Liver (tissue), 9 donors: ENCODE data around the gene ZNF496. TPM values are rescaled to one million over a fixed set of nuclear protein-coding genes. Genes with fewer than 3 reads are reported as not detected.

Source experiments
- DNase-seq: peaks from one replicate; pipeline ENCODE4 v3.0.0-alpha.2; 2017; ENCODE audit warnings: low spot score
- H3K27ac ChIP-seq, 2 donors: one replicate each; pipeline ENCODE4 v1.7.0; 2013; ENCODE audit warnings: inconsistent platforms in 2 of 2, low read length in 2 of 2, control low read depth in 1 of 2, low read depth in 1 of 2, mild to moderate bottlenecking in 1 of 2
- H3K27me3 ChIP-seq, 4 donors: one replicate each; pipeline versions ENCODE4 v1.6.1 to v1.7.0; 2013; ENCODE audit warnings: low read length in 3 of 4, inconsistent platforms in 1 of 4, mild to moderate bottlenecking in 1 of 4, moderate library complexity in 1 of 4; ENCODE audit not compliant: control insufficient read depth in 4 of 4, insufficient read depth in 4 of 4
- H3K36me3 ChIP-seq, 4 donors: one replicate each; pipeline versions ENCODE4 v1.6.1 to v1.7.0; 2013; ENCODE audit warnings: low read length in 3 of 4, mild to moderate bottlenecking in 3 of 4, low read depth in 1 of 4, moderate library complexity in 1 of 4; ENCODE audit not compliant: control insufficient read depth in 4 of 4, insufficient read depth in 3 of 4
- H3K4me1 ChIP-seq, 4 donors: one replicate each; pipeline versions ENCODE4 v1.6.1 to v1.7.0; 2013; ENCODE audit warnings: low read length in 3 of 4, mild to moderate bottlenecking in 3 of 4, moderate library complexity in 1 of 4; ENCODE audit not compliant: control insufficient read depth in 4 of 4, insufficient read depth in 4 of 4
- H3K4me3 ChIP-seq, 3 donors: one replicate each; pipeline versions ENCODE4 v1.6.1 to v1.7.0; 2013; ENCODE audit warnings: low read length in 3 of 3, control low read depth in 1 of 3, low read depth in 1 of 3, mild to moderate bottlenecking in 1 of 3
- H3K9ac ChIP-seq, 2 donors: one replicate each; pipeline ENCODE4 v1.7.0; 2013; ENCODE audit warnings: low read length in 2 of 2, mild to moderate bottlenecking in 2 of 2, moderate library complexity in 2 of 2, control low read depth in 1 of 2, low read depth in 1 of 2
- H3K9me3 ChIP-seq, 4 donors: one replicate each; pipeline versions ENCODE4 v1.6.1 to v1.7.0; 2013; ENCODE audit warnings: low read length in 3 of 4; ENCODE audit not compliant: control insufficient read depth in 4 of 4
- ATF3 ChIP-seq: IDR thresholded peaks from 2 replicates; pipeline ENCODE4 v1.6.1; 2016; ENCODE audit warnings: antibody characterized with exemption
- CTCF ChIP-seq: fragments of 150-350 bp; IDR thresholded peaks from 2 replicates; pipeline ENCODE4 v1.5.1; 2017; ENCODE audit warnings: improper control_type of control experiment, low read depth, low read length; ENCODE audit not compliant: missing input control
- EGR1 ChIP-seq, 2 donors: IDR thresholded peaks; 2 replicates each; pipeline ENCODE4 v1.6.1; 2016 to 2018; ENCODE audit warnings: antibody characterized with exemption in 2 of 2, low read depth in 2 of 2
- FOXA1 ChIP-seq: IDR thresholded peaks from 2 replicates; pipeline ENCODE4 v1.6.1; 2016; ENCODE audit warnings: antibody characterized with exemption
- GABPA ChIP-seq, 2 donors: IDR thresholded peaks in 1 of 2; conservative IDR thresholded peaks in 1 of 2; 2 replicates each; pipeline ENCODE4 v1.6.1; 2016; ENCODE audit warnings: antibody characterized with exemption in 2 of 2, mild to moderate bottlenecking in 1 of 2, moderate library complexity in 1 of 2
- HNF4A ChIP-seq, 2 donors: conservative IDR thresholded peaks; 2 replicates each; pipeline ENCODE4 v1.6.1; 2016; ENCODE audit warnings: antibody characterized with exemption in 2 of 2, mild to moderate bottlenecking in 2 of 2
- HNF4G ChIP-seq: IDR thresholded peaks from 2 replicates; pipeline ENCODE4 v1.6.1; 2016; ENCODE audit warnings: antibody characterized with exemption
- JUND ChIP-seq, 2 donors: IDR thresholded peaks; 2 replicates each; pipeline ENCODE4 v1.6.1; 2016; ENCODE audit warnings: antibody characterized with exemption in 2 of 2
- MAX ChIP-seq: IDR thresholded peaks from 2 replicates; pipeline ENCODE4 v1.6.1; 2016; ENCODE audit warnings: antibody characterized with exemption
- NR2F2 ChIP-seq: IDR thresholded peaks from 2 replicates; pipeline ENCODE4 v1.6.1; 2016; ENCODE audit warnings: antibody characterized with exemption
- RAD21 ChIP-seq, 2 donors: IDR thresholded peaks; 2 replicates each; pipeline ENCODE4 v1.6.1; 2016; ENCODE audit warnings: antibody characterized with exemption in 2 of 2, mild to moderate bottlenecking in 2 of 2
- RXRA ChIP-seq, 2 donors: IDR thresholded peaks; 2 replicates each; pipeline ENCODE4 v1.6.1; 2017 to 2018; ENCODE audit warnings: antibody characterized with exemption in 2 of 2, mild to moderate bottlenecking in 1 of 2
- SP1 ChIP-seq: IDR thresholded peaks from 2 replicates; pipeline ENCODE4 v1.6.1; 2018; ENCODE audit warnings: antibody characterized with exemption, mild to moderate bottlenecking
- TAF1 ChIP-seq: conservative IDR thresholded peaks from 2 replicates; pipeline ENCODE4 v1.6.1; 2016; ENCODE audit warnings: antibody characterized with exemption, mild to moderate bottlenecking
- YY1 ChIP-seq: IDR thresholded peaks from 2 replicates; pipeline ENCODE4 v1.6.1; 2016; ENCODE audit warnings: antibody characterized with exemption, mild to moderate bottlenecking
- ZBTB33 ChIP-seq: IDR thresholded peaks from 2 replicates; pipeline ENCODE4 v1.6.1; 2016; ENCODE audit warnings: antibody characterized with exemption
- WGBS: extraction: QIAGEN DNeasy Blood & Tissue Kit; methylation state at CpG from one replicate; pipeline ENCODE4 v1.1.7; 2013; 5-methylcytosine and 5-hydroxymethylcytosine counted together
- polyA plus RNA-seq, 2 donors: library from polyadenylated mRNA; stranded (reverse) in 1 of 2; unstranded in 1 of 2; fragments of 200-250 nt in 1 of 2; fragments of >200 nt in 1 of 2; fragmentation: Nextera tagmentation in 1 of 2; extraction: Ambion mirVana in 1 of 2; gene quantifications; one replicate each; pipeline versions ENCODE4 v1.2.1 to v1.2.3, GENCODE V29; 2013 to 2015
- total RNA-seq, 2 donors: library from RNA; depleted of rRNA; stranded (reverse); fragments of >200 nt; gene quantifications; one replicate each; pipeline ENCODE4 v1.2.3, GENCODE V29; 2014
- TF ChIP-seq, protein P1 (sequence below): IDR thresholded peaks from 2 replicates; pipeline ENCODE4 v1.6.1; 2016; ENCODE audit warnings: antibody characterized with exemption, mild to moderate bottlenecking
- donor health status: healthy.
- donor health status: healthy.
- donor health status: healthy.
- donor health status: healthy.
- donor health status: healthy.

ZNF496 gene
- total and polyA plus RNA-seq, 4 donors: 0.93 to 7.5 (median 4.7) TPM

GRCh38 chr1:247288341-247288740 is 43.3 kb downstream of the ZNF496 start:
- no peak overlapping the region for H3K4me3 ChIP-seq
- no peaks in the 10 kb centered on the region for H3K4me1 ChIP-seq
- TF ChIP-seq FOXA1 (no peak), NR2F2 (no peak), EGR1 (IDR thresholded peaks at IDR 0.05; ENCODE audit: low read depth in 2 of 2) (no peak), ZBTB33 (no peak), HNF4G (no peak), YY1 (no peak), MAX (no peak), JUND (IDR thresholded peaks at IDR 0.05) (no peak), SP1 (no peak), GABPA (IDR thresholded peaks at IDR 0.05 in 1 of 2, conservative IDR thresholded peaks at IDR 0.05 in 1 of 2) (no peak), TAF1 (no peak), RXRA (IDR thresholded peaks at IDR 0.05) (no peak), RAD21 (IDR thresholded peaks at IDR 0.05) (no peak), HNF4A (conservative IDR thresholded peaks at IDR 0.05) (no peak)
- peaks cover 0 to 7% (median 3%) of the 10 kb centered on the region in 4 donors for H3K9me3 ChIP-seq
- WGBS: 95% methylated on average over 6 of the region's 6 CpGs
- no peak overlapping the region for H3K9ac ChIP-seq
- no peak for DNase-seq
- H3K27me3 ChIP-seq: no peaks in the 10 kb centered on the region
- no peak overlapping the region for H3K27ac ChIP-seq
- H3K36me3 ChIP-seq: no peaks in the 10 kb centered on the region

- 92% methylated on average over 14 of the region's 14 CpGs for WGBS
- Histone ChIP-seq H3K4me1 (no peaks in the 10 kb centered on the region), H3K36me3 (no peaks in the 10 kb centered on the region), H3K27me3 (no peaks in the 10 kb centered on the region), H3K27ac (no peak overlapping the region), H3K4me3 (no peak overlapping the region), H3K9ac (no peak overlapping the region), H3K9me3 (peaks cover 0 to 7% (median 3%) of the 10 kb centered on the region in 4 donors)
- no peak for DNase-seq
- TF ChIP-seq CTCF (no peak), FOXA1 (no peak), RXRA (IDR thresholded peaks at IDR 0.05) (no peak), TAF1 (no peak), HNF4G (no peak), SP1 (no peak), NR2F2 (no peak), JUND (IDR thresholded peaks at IDR 0.05) (no peak), GABPA (IDR thresholded peaks at IDR 0.05 in 1 of 2, conservative IDR thresholded peaks at IDR 0.05 in 1 of 2) (no peak), RAD21 (IDR thresholded peaks at IDR 0.05) (no peak), HNF4A (conservative IDR thresholded peaks at IDR 0.05) (no peak), ZBTB33 (no peak), ATF3 (no peak)
- TF ChIP-seq, protein P1, sequence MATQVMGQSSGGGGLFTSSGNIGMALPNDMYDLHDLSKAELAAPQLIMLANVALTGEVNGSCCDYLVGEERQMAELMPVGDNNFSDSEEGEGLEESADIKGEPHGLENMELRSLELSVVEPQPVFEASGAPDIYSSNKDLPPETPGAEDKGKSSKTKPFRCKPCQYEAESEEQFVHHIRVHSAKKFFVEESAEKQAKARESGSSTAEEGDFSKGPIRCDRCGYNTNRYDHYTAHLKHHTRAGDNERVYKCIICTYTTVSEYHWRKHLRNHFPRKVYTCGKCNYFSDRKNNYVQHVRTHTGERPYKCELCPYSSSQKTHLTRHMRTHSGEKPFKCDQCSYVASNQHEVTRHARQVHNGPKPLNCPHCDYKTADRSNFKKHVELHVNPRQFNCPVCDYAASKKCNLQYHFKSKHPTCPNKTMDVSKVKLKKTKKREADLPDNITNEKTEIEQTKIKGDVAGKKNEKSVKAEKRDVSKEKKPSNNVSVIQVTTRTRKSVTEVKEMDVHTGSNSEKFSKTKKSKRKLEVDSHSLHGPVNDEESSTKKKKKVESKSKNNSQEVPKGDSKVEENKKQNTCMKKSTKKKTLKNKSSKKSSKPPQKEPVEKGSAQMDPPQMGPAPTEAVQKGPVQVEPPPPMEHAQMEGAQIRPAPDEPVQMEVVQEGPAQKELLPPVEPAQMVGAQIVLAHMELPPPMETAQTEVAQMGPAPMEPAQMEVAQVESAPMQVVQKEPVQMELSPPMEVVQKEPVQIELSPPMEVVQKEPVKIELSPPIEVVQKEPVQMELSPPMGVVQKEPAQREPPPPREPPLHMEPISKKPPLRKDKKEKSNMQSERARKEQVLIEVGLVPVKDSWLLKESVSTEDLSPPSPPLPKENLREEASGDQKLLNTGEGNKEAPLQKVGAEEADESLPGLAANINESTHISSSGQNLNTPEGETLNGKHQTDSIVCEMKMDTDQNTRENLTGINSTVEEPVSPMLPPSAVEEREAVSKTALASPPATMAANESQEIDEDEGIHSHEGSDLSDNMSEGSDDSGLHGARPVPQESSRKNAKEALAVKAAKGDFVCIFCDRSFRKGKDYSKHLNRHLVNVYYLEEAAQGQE: no peak
Measured at GRCh38 chr1:247287460-247287859, 44.2 kb downstream of the ZNF496 start.
